ENCODE data around the gene DNM3.

DNM3 gene

DNA sequence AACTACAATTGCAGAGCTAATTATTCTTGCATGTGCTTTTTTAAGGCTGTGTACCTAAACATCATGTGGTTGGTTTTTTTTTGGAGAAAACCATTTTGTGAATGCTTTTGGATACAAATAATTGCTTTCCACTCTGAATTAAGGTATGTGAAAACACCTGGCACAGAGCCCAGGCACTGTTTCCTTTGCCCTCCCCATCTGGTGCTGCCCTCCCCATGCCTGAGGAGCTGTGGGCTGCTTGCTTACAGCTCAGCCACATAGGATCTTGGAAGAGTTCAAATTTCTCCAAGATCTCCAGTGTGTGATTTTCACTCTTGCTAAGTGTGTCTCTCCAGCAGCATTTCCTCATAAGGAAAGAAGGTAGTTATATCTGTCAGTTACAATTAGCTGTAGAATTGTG is 27.8 kb downstream of the DNM3 start:
- no peak for DNase-seq (ENCODE audit: low read depth, low spot score)

DNA sequence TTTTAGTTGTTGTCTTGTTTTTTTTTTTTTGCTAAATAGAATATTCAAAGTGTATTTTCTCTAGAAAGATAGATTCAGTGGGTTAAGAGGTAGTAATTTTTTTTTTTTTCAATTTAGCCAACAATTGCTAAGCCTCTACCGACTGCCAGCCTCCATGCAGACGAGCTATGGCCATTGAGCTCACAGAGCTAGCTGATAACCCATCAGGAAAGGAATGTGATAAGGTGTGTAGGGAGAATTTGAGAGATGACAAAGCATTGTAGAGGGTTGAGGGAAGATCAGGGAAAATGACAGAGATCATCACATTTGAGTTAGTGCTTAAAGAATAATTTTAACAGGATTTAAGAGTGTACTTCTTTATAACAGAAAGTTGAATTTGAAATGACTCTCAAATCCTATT is 30.6 kb downstream of the DNM3 start:
- no peak for DNase-seq (ENCODE audit: low read depth, low spot score)

DNA sequence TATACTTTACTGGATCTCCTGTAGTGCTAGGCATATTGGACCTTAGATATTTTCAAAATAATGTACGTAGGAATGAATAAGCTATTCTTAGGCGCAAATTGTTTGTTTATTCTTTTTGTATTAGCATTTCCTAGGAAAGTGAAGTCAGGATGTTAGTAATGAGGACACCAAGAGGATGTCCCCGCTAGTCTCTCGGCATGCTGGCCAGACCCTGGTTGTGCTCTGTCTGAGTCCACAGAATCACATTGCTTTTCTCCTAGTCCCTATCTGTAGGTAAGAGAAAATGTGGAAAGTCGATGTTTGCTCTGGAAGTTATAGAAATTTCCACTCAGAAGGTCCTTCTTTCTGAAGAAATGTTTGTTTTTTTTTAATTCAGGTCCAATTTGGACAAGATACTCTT is 31.1 kb downstream of the DNM3 start:
- no peak for DNase-seq (ENCODE audit: low read depth, low spot score)

- DNase-seq (ENCODE audit: low read depth, low spot score), result no peak
Measured at GRCh38 chr1:171873664-171874063, 32.4 kb downstream of the DNM3 start.

- no peak for DNase-seq (ENCODE audit: low read depth, low spot score)
Measured at GRCh38 chr1:171877701-171878100, 36.4 kb downstream of the DNM3 start.

DNA sequence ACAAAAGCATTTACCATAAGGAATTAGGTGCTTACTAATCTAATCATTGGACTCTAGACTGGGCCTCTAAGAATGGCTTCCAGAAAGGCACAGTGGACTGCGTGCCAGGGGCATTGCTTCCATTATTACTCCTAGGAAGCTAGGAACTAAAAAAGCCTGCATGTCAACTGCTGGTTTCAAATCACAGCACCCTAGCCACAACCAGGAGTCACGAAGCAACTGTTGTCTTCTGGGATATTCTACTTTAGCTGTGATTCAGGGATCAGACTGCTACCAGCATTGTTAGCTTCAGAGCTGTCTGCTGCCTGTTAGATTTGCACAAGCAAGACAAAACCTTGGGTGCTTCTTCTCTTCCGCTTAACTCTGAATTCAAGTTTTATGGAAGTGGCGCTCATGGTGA is 38.3 kb downstream of the DNM3 start:
- DNase-seq (ENCODE audit: low read depth, low spot score), result no peak

DNA sequence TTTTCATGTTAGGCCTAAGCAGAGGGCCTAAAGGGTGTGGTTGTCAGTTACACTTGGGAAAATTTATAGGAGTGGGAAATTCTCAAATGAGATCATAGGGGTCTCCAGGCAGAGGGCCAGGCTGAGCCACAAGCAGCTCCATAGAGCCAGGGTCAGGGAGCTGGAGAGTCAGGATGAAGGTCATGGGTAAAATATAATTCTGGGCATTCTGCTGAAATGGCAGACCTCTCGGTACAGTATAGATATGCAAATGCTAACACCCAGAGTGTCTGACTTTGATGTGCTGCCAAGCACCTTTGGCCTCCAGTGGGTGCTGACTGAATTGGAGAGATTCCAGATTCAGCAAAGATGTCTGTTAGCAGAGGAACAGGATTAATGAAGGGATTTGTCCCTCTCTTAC is 40.1 kb downstream of the DNM3 start:
- DNase-seq (ENCODE audit: low read depth, low spot score), result no peak

GRCh38 chr1:171883849-171884248 is 42.6 kb downstream of the DNM3 start:
- no peak for DNase-seq (ENCODE audit: low read depth, low spot score)

GRCh38 chr1:171884475-171884874 is 43.2 kb downstream of the DNM3 start:
- DNase-seq (ENCODE audit: low read depth, low spot score), result no peak

GRCh38 chr1:171890131-171890530 is 48.8 kb downstream of the DNM3 start:
- no peak for DNase-seq (ENCODE audit: low read depth, low spot score)

DNA sequence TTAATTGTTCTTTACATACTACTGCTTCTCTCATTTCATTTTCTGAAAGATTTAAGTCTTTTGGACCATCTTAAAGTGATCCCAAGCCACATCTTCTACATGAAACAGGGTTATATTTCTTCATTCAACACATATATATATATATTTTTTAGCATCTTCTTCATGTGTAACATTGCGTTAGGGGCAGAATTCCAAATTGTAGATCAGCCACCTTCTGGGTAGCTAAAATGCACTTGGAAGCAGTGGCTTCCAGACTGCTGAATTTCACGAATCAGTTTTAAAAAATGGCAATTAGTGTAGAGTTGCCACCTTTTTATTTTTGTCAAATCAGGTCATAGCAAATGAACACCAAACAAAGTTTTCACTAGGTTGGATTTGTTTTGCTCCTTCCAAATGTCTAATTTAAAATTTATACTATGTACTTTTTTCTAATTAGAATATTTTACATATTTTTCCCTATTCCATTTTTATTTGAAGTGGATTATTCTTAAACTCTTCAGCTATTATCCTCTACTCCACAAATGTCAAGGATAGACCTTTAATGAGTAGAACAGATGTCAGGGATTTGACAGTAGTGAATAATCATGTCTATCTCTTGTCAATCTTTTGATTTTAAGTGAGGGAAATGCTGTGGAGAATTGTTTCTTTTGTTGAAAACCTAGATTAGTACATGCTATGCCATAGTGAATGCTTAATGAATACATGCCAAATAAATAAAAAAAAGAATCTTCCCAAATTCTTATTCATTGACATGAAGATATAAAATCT is 55.8 kb downstream of the DNM3 start:
- DNase-seq (ENCODE audit: low read depth, low spot score), result no peak

DNA sequence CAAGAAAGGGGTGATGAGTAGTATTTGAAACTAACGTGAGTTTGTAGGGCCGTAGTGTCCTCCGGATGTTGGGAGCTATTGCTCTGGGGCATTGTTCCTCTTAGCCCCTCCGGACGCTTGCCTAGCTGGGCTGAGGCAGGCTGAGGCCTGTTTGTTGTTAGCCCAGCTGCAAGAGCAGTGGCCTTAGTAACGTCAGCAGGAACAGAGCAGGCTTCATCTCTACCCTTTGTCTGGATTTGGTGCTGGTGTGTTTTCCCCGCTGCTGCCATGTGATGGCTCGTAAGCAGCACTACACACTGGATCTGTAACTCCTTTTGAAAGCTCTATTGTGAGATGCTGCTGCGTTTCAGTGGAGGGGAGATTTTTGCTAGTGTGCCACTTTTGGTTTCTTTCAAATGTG is 57.6 kb downstream of the DNM3 start:
- DNase-seq (ENCODE audit: low read depth, low spot score), result no peak

- no peak for DNase-seq (ENCODE audit: low read depth, low spot score)
Measured at GRCh38 chr1:171899838-171900237, 58.5 kb downstream of the DNM3 start.

GRCh38 chr1:171901245-171901644 is 59.9 kb downstream of the DNM3 start:
- no peak for DNase-seq (ENCODE audit: low read depth, low spot score)

GRCh38 chr1:171902527-171902926 is 61.2 kb downstream of the DNM3 start:
- DNase-seq (ENCODE audit: low read depth, low spot score), result no peak

GRCh38 chr1:171904778-171905450 is 63.6 kb downstream of the DNM3 start:
- DNase-seq (ENCODE audit: low read depth, low spot score), result no peak

- DNase-seq (ENCODE audit: low read depth, low spot score), result no peak
Measured at GRCh38 chr1:171909711-171910110, 68.4 kb downstream of the DNM3 start.

DNA sequence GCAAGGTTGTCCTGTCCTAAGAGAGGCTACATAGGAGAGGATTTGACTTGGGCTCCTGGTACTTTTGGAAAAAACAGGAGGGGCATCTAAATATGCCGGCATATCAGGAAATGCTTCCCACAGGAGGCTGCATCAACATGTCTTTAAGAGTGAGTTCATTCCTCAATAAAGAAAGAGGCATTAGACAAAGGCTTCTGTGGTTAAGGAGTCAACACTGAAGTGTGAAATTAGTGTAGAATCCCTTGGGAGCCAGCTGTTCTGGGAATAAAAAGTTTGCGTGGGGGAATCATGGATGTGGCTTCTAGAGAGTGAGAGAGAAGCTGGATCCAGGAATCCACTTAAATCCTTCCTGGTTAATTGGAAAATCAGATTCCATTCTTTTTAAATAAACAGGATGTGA is 69.5 kb downstream of the DNM3 start:
- DNase-seq (ENCODE audit: low read depth, low spot score), result no peak

DNA sequence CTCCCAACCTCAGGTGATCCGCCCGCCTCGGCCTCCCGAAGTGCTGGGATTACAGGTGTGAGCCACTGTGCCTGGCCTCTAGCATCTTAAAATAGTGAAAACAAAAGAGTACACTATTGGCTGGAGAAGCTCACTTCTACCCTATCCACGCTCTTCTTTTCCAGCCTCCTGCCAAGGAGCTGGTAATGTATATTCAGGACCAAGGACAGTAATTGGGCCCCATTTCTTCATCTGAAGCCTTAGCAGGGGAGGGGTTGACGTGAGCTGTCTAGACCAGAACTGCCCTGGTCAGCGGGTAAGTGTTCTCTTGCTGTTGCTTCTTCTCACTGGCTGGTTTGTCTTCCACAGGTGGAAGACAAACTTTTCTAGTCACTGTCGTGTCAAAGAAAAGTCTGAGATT is 70.2 kb downstream of the DNM3 start:
- no peak for DNase-seq (ENCODE audit: low read depth, low spot score)

- DNase-seq (ENCODE audit: low read depth, low spot score), result no peak
Measured at GRCh38 chr1:171912509-171913175, 71.3 kb downstream of the DNM3 start.

GRCh38 chr1:171913385-171913784 is 72.1 kb downstream of the DNM3 start:
- no peak for DNase-seq (ENCODE audit: low read depth, low spot score)

- DNase-seq (ENCODE audit: low read depth, low spot score), result no peak
Measured at GRCh38 chr1:171916315-171916771, 75.0 kb downstream of the DNM3 start.

DNA sequence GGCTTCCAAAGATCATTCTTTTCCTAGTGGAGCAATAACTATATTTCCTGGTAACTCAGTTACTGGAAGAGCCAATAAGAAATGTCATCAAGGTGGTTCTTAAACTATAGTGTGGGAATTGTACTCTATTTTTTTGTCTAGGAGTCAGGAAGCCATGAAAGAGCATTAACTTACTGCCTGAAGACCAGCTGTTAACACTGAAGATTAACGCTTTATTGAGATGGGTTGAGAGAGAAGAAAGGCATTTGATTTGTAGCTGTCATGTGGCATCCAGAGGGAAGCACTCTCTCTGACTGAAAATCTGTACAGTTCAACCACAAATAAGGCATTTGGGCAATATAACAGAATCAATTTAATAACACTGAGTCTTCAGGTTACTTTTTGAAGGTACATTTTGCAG is 76.0 kb downstream of the DNM3 start:
- DNase-seq (ENCODE audit: low read depth, low spot score), result no peak

Data from brain pericyte (primary cell).